Fibroblast of pulmonary artery (primary cell): ENCODE measurements around the gene CDKN1C.

ENCODE experiments used
- DNase-seq: peaks from one replicate; pipeline ENCODE4 v3.0.0-alpha.2; 2010; ENCODE audit warnings: low read depth
- H3K4me3 ChIP-seq: replicated peaks from 2 replicates; pipeline ENCODE4 v1.5.1; 2011; ENCODE audit warnings: low read depth, mild to moderate bottlenecking, control low read depth, low read length, moderate library complexity
- TF ChIP-seq, protein P1 (sequence below): IDR thresholded peaks from 2 replicates; pipeline ENCODE4 v1.5.1; 2011; ENCODE audit warnings: mild to moderate bottlenecking, control low read depth, low read length, inconsistent platforms; ENCODE audit errors: missing control alignments

The CDKN1C gene

GRCh38 chr11:2885678-2886081 is at the start of gene CDKN1C:
CDKN1C (minus strand) TSS chr11:2885775; CDS start chr11:2885456, 319 bp downstream.
- TF ChIP-seq, protein P1, sequence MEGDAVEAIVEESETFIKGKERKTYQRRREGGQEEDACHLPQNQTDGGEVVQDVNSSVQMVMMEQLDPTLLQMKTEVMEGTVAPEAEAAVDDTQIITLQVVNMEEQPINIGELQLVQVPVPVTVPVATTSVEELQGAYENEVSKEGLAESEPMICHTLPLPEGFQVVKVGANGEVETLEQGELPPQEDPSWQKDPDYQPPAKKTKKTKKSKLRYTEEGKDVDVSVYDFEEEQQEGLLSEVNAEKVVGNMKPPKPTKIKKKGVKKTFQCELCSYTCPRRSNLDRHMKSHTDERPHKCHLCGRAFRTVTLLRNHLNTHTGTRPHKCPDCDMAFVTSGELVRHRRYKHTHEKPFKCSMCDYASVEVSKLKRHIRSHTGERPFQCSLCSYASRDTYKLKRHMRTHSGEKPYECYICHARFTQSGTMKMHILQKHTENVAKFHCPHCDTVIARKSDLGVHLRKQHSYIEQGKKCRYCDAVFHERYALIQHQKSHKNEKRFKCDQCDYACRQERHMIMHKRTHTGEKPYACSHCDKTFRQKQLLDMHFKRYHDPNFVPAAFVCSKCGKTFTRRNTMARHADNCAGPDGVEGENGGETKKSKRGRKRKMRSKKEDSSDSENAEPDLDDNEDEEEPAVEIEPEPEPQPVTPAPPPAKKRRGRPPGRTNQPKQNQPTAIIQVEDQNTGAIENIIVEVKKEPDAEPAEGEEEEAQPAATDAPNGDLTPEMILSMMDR = no peak
- H3K4me3 ChIP-seq = peak within 1 kb of the TSS; percentile 60
- DNase-seq = peak; percentile 83

GRCh38 chr11:2934611-2935239 is 49.1 kb upstream of the CDKN1C start:
- DNase-seq = no peak
- TF ChIP-seq, protein P1 = no peak
- H3K4me3 ChIP-seq = no peak overlapping the region

DNA sequence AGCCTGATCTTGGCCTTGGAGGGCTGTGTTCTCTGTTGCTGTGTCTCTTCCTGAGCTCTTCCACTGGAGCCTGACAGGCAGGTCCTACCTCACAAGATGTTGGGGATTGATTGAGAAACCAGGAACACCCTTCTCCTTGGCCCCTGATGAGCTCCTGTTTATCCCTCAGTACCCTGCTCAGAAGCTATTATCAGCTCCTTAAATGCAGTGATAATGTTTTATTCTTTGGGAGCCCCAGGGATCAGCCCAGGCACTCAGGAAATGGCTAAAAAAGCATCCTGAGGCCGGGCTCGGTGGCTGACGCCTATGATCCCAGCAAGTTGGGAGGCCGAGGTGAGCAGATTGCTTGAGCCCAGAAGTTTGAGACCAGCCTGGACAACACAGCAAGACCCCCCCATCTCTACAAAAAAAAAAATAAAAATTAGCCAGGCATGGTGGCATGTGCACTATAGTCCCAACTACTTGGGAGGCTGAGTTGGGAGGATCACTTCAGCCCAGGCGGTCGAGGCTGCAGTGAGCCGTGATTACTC is 48.5 kb upstream of the CDKN1C start:
- no peak overlapping the region for H3K4me3 ChIP-seq
- TF ChIP-seq, protein P1 = no peak
- DNase-seq = no peak

GRCh38 chr11:2933375-2934020 is 47.9 kb upstream of the CDKN1C start:
- no peak overlapping the region for H3K4me3 ChIP-seq
- peak; percentile 77 for DNase-seq

DNA sequence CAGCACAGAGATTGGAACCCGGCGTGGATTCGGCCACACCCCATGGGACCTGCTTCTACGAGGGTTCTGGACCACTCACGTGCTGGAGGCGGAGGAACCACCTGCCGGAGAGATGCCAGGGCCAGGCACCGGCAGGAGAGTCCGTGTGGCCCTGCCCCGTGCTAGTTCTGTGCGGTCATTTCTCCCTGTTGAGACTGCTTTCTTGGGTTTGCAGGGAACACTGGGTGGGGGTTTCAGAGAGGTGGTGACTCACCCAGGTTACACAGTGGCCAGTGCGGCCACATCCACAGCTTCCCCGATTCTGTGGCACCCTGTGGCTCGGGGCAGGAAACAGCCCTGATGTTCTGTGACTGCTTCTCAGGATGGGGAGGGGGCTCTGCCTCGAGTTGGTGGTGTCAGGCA is 47.3 kb upstream of the CDKN1C start:
- H3K4me3 ChIP-seq = no peak overlapping the region
- DNase-seq = no peak
- TF ChIP-seq, protein P1 = no peak

More at GRCh38 chr11:2933375-2934020, 47.9 kb upstream of the CDKN1C start:
- TF ChIP-seq, protein P1 = no peak

DNA sequence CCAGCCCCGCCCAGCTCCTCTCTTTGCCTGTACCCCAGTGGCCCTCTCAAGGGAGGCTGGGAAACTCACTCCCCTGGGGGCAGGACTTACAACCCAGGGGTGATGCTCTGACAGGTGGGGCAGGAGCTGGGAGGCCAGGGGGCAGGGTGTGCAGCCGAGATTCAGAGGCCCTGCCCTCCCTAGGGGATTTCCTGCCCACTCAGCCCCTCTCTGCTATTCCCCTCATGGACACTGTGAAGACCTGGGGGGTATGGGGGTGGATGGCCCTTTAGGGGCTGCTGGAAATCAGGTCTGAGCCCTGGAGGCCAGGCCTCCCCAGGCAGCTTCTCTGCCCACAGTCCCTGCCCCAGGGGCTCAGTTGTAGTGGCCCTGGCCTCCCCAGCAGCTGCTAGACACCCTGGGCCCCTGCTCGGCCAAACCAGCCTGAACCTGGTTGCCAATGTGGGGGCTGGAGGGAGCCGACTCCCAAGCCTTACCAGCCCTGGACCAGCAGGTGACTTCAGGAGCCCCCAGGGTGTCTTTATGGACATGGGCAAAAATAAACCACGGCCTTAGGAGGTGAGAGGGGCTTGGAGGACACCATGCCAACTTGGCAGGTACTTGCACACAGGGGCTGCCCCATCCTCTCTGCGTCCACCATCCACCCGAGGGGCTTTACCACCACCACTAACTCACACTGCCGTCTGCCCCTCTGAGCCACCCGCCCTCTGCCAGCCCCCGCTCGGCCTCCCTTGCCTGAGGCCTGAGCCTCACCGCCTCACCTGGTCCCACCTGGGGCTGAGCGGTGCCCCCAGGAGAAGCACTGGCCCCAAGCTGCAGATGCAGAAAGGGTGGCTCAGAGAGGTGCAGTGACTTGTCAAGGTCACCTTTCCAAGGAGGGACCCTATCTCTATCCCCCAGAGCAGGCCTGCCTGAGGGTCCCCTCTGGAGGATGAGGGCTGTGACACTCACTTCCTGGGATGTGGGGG is 46.5 kb upstream of the CDKN1C start:
- DNase-seq = no peak
- H3K4me3 ChIP-seq = no peak overlapping the region
- TF ChIP-seq, protein P1 = no peak
